NCI-H69 (cell line): ENCODE measurements around the gene SLC39A11.

Source experiments
- DNase-seq: peaks from one replicate; lab custom pipeline; 2025; lab: John Stamatoyannopoulos, UW

Gene SLC39A11

DNA sequence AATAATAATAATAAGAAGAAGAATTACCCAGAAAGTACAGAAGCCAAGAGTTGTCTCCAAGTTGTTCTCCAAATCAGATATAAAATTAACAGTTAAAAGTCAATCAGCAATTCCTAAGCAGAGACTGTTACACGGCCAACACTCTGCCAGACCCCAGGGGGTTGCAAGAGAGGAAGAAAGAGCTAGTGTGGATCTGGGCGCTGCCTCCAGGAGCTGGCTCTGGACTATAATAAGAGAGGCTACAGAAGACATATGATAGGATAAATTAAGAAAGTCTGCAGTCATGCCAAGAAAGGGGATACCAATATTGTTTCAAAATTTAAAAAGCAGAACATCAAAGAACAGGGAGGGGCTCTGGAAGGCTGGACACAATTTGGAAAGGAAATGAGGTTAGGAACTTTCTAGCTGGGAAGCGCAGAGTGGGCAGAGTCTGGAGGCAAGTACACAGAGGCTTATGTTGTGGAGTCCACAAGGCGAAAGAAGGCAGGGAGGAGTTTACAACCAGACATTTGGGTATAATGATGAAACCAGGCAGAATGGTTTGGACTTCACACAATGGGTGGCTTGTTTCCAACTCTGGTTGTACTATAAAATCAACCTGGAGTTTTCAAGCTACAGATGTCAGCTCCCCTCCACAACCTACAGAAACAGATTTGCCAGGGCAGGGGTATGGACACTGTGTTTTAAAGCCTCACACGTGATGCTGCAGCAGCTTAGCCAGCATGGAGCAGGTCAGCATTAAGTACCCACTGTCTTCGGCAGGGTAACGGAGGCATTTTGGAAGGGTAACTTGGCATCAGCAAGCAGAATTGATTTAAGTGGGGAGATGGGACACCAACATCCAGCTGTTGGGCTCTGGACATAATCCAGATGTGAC lies 49.4 kb downstream of the SLC39A11 start:
- peak; percentile 28 for DNase-seq

GRCh38 chr17:73042225-73042624 lies 50.3 kb downstream of the SLC39A11 start:
- DNase-seq, result no peak

GRCh38 chr17:73039282-73039681 lies 53.2 kb downstream of the SLC39A11 start:
- DNase-seq, result no peak

GRCh38 chr17:73031472-73031871 lies 61.0 kb downstream of the SLC39A11 start:
- DNase-seq, result no peak

- peak; percentile 92 for DNase-seq
Observed at GRCh38 chr17:73030995-73031394, 61.5 kb downstream of the SLC39A11 start.

GRCh38 chr17:73030501-73030921 lies 62.0 kb downstream of the SLC39A11 start:
- peak; percentile 53 for DNase-seq

DNA sequence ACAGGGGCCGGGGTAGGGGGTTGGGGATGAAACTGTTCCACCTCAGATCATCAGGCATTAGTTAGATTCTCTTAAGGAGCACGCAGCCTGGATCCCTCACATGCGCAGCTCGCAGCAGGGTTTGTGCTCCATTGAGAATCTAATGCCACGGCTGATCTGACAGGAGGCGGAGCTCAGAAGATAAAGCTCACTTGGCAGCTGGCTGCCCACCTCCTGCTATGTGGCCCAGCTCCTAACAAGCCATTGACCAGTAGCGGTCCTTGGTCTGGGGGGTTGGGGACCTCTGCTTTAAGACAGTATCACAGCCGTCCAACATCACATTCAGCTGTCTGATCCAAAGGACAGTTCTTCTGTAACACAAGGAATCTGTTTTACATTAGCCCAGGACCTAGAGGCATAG lies 62.5 kb downstream of the SLC39A11 start:
- DNase-seq, result peak; percentile 43

DNA sequence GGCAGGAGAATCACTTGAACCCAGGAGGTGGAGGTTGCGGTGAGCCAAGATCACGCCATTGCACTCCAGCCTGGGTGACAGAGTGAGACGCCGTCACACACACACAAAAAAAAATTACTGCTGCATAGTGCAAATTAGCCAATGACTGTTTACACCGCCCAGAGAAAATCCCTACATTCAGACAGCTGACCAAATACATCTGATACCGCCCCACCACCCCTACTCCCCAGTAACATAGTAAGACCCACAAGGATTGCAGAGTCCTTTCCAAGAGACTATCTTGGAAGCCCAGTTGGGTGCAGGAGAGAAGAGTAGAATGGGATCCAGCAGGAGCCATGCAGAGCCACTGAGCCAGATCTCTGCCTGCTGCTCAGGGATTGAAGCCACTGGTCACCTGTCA lies 63.5 kb downstream of the SLC39A11 start:
- DNase-seq, result no peak

GRCh38 chr17:73028299-73028755 lies 64.2 kb downstream of the SLC39A11 start:
- peak; percentile 43 for DNase-seq

- no peak for DNase-seq
Observed at GRCh38 chr17:73027130-73027741, 65.3 kb downstream of the SLC39A11 start.

- no peak for DNase-seq
Observed at GRCh38 chr17:73025041-73025560, 67.4 kb downstream of the SLC39A11 start.

DNA sequence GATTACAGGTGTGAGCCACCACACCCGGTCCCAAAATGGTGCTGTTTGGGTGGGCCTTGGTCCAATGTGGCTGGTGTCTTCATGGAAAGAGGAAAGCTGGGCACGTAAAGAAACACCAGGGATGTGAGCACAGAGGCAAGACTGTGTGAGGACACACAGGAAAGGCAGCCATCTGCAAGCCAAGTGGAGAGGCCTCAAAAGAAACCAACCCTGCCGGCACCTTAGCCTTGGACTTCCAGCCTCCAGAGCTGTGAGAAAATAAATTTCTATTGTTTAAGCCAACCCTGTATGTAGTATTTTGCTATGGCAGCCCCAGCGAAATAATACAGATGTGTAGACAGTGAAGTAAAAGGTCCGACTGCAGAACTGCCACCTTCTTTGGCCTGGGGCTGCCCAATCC lies 68.7 kb downstream of the SLC39A11 start:
- DNase-seq, result no peak

- DNase-seq, result peak; percentile 98
Observed at GRCh38 chr17:73022694-73023093, 69.8 kb downstream of the SLC39A11 start.

DNA sequence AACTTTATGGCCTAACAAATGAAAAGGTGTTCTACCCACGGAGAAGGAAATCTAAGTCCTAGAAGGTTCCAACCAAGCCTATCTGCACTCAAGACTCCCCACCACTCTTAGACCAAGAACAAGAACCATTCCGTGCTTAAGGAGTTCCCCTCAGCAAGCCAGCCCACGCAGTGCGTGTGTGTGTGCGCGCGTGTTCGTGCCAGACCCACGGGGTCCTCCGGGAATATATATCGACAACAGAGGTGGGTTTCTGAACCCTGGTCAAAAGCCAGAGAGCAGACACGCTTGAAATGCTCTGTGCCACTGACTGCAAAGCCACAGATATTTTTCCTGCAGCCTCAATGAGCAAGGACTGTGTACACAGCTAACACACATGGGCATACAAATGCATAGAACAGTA lies 70.7 kb downstream of the SLC39A11 start:
- DNase-seq, result peak; percentile 66

GRCh38 chr17:73020110-73020509 lies 72.4 kb downstream of the SLC39A11 start:
- no peak for DNase-seq

- DNase-seq, result no peak
Observed at GRCh38 chr17:73018599-73018998, 73.9 kb downstream of the SLC39A11 start.

DNA sequence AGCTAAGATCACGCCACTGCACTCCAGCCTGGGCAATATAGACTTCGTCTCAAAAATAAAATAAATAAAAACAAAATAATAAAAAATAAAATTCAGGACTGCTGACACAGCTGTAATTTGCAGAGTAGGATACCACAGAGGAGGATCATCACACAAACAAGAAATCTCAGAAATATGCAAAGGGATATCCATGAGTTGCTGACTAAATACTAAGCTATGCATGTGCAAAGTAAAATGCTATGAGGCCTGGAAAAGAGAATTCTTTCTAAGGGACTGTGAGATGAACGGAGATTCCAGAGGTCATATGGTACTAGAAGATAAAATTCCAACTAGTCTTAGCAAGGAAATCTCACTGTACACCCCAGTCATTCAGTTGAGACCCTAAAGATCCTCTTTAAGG lies 74.8 kb downstream of the SLC39A11 start:
- DNase-seq, result no peak

- no peak for DNase-seq
Observed at GRCh38 chr17:73015722-73016276, 76.7 kb downstream of the SLC39A11 start.

- peak; percentile 92 for DNase-seq
Observed at GRCh38 chr17:73013816-73014663, 78.4 kb downstream of the SLC39A11 start.

DNA sequence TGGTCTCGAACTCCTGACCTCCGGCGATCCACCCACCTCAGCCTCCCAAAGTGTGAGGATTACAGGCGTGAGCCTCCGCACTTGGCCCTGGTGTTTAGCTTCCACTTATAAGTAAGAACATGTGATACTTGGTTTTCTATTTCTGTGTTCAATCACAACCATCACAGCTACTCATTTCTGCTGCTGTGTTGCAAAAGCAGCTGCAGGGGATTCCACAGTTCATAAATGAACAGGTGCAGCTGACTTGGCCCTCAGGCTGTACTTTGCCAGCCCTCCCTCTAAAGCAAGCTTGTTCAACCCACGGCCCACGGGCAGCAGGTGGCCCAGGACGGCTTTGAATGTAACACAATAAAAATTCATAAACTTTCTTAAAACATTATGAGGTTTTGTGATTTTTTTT lies 79.2 kb downstream of the SLC39A11 start:
- DNase-seq, result peak; percentile 82

GRCh38 chr17:73011016-73011486 lies 81.4 kb downstream of the SLC39A11 start:
- peak; percentile 76 for DNase-seq

DNA sequence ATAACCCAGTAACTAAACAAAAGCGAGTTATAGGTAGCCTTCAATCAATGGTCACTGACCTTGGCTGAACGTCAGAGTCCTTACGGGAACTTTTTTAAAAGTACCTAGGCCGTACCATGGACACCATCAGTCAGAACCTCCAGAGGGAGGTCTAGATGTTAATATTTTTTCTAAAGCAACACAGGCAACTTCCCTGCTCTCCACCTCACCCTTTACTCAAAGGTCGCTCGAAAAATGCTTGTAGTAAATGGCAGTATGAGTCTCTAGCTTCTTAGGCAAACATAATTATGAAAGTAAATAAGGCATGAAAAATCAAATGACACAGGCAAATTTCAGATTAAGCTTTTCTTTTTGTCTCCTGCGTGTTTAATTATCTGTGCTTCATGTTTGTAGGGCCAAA lies 82.1 kb downstream of the SLC39A11 start:
- peak; percentile 95 for DNase-seq
